MM.1S (cell line): Measurements from ENCODE around the gene USP10.

Experiments
- EZH2 ChIP-seq: fragments of 300-600 bp; sonication (generic); optimal IDR thresholded peaks from 2 replicates; pipeline ENCODE3; 2017; ENCODE audit warnings: low read depth, mild to moderate bottlenecking, antibody characterized with exemption, low read length, mixed read lengths
- EZH2phosphoT487 ChIP-seq: fragments of 300-600 bp; sonication (generic); IDR thresholded peaks from 2 replicates; pipeline ENCODE4 v1.6.1; 2018; ENCODE audit warnings: antibody characterized with exemption, low read length
- TF ChIP-seq, protein P1 (sequence below): fragments of 300-600 bp; sonication (generic); IDR thresholded peaks from 2 replicates; pipeline ENCODE4 v1.5.1; 2016; ENCODE audit warnings: antibody characterized with exemption, low read length, mixed read lengths

DNA sequence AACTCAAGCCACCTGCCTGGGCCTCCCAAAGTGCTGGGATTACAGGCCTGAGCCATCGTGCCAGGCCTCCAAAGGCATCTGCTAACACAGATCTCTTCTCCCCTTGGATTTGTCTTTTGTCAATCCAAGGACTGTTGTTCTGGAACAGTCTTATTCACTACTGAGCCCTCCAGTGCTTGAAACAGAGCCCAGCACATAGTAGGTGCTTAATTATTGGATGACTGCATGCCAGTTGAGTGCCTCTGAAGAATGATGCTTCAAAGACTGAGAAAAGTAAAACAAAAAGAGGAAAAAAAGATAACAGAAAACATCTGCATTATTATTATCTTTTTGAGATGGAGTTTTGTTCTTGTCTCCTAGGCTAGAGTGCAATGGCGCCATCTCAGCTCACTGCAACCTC is 118.3 kb downstream of the USP10 start:
- TF ChIP-seq, protein P1, sequence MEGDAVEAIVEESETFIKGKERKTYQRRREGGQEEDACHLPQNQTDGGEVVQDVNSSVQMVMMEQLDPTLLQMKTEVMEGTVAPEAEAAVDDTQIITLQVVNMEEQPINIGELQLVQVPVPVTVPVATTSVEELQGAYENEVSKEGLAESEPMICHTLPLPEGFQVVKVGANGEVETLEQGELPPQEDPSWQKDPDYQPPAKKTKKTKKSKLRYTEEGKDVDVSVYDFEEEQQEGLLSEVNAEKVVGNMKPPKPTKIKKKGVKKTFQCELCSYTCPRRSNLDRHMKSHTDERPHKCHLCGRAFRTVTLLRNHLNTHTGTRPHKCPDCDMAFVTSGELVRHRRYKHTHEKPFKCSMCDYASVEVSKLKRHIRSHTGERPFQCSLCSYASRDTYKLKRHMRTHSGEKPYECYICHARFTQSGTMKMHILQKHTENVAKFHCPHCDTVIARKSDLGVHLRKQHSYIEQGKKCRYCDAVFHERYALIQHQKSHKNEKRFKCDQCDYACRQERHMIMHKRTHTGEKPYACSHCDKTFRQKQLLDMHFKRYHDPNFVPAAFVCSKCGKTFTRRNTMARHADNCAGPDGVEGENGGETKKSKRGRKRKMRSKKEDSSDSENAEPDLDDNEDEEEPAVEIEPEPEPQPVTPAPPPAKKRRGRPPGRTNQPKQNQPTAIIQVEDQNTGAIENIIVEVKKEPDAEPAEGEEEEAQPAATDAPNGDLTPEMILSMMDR: no peak
- TF ChIP-seq EZH2 (no peak), EZH2phosphoT487 (no peak)
